NCI-H1436 treated with DMSO at 0.1 percent for 48 hours (cell line): ENCODE measurements around the gene BPIFB6.

Source experiments
- DNase-seq: peaks from one replicate; lab custom pipeline; 2025; lab: John Stamatoyannopoulos, UW

Gene BPIFB6

GRCh38 chr20:33086052-33086722 is 54.7 kb downstream of the BPIFB6 start:
- no peak for DNase-seq

- no peak for DNase-seq
These were observed 59.7 kb downstream of the BPIFB6 start for GRCh38 chr20:33091147-33091546.

- no peak for DNase-seq
These were observed 60.2 kb downstream of the BPIFB6 start for GRCh38 chr20:33091693-33092092.

GRCh38 chr20:33092361-33092760 is 60.9 kb downstream of the BPIFB6 start:
- DNase-seq = no peak

DNA sequence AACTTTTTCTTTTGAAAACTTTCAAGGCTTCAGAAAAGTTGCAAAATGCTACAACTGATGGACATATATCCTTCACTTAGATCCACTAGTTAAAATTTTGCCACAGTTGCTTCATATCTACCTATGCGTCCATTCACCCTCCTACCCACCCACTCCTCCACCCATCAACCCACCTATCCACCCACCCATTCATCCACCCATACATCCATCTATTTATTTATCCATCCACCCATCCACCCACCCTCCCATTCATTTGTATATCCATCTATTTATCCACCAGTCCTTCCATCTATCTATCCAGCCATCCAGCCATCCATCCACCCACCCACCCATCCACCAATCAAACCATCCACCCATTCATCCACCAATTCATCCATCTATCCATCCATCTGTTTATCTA is 61.6 kb downstream of the BPIFB6 start:
- DNase-seq = no peak

- no peak for DNase-seq
These were observed 62.1 kb downstream of the BPIFB6 start for GRCh38 chr20:33093582-33093981.
